Urinary bladder (tissue), 4 donors: ENCODE results near the gene PAPPA2. TPM values are rescaled to one million over a fixed set of nuclear protein-coding genes. Genes with fewer than 3 reads are reported as not detected.

ENCODE experiments used
- DNase-seq: peaks from one replicate; pipeline ENCODE4 v3.0.0-alpha.2; 2015; ENCODE audit errors: extremely low spot score
- H3K27ac ChIP-seq: one replicate; pipeline ENCODE4 v1.5.1; 2013; ENCODE audit warnings: low read depth, mild to moderate bottlenecking, moderate library complexity
- H3K36me3 ChIP-seq: one replicate; pipeline ENCODE4 v1.6.1; 2013; ENCODE audit warnings: mild to moderate bottlenecking, moderate library complexity; ENCODE audit not compliant: insufficient read depth
- H3K4me1 ChIP-seq: one replicate; pipeline ENCODE4 v1.6.1; 2013; ENCODE audit warnings: mild to moderate bottlenecking, moderate library complexity; ENCODE audit not compliant: insufficient read depth
- H3K4me3 ChIP-seq: one replicate; pipeline ENCODE4 v1.5.1; 2013; ENCODE audit warnings: low read depth, low read length
- WGBS: extraction: QIAGEN DNeasy Blood & Tissue Kit; methylation state at CpG from one replicate; pipeline ENCODE4 v1.1.7; 2013; 5-methylcytosine and 5-hydroxymethylcytosine counted together
- polyA plus RNA-seq: library from polyadenylated mRNA; stranded (reverse); fragments of 200-250 nt; gene quantifications from one replicate; pipeline ENCODE4 v1.2.3, GENCODE V29; 2013
- total RNA-seq: library from RNA; depleted of rRNA; stranded (reverse); fragments of >200 nt; gene quantifications from one replicate; pipeline ENCODE4 v1.2.3, GENCODE V29; 2014
- donor health status: healthy with polysubstance abuse.
- donor health status: healthy.

PAPPA2 gene
- total and polyA plus RNA-seq, 2 donors = 0.54 to 4.6 TPM

DNA sequence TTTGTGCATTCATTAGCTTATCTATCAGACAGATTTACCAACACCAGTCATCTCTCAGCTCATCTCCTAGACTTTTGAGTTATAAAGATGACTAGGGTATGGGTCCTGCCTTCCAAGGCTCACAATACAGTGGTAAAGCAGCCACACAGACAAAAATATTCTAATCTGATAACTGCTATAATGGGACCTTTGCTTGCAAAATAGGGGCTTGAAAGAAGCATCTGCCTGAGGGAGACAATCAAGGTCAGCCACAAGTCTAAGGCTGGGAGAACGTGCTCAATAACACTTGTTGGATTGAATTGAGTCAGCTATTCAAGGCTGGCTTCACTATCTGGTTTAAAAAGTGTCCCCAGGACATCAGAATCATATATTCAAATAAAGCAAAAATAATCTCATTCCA lies 1.4 kb upstream of the PAPPA2 start:
- H3K36me3 ChIP-seq = no peaks in the 10 kb centered on the region
- 79% methylated on average over 1 of the region's 1 CpG for WGBS
- no peak for DNase-seq
- H3K27ac ChIP-seq = no peak overlapping the region
- no peaks in the 10 kb centered on the region for H3K4me1 ChIP-seq
- H3K4me3 ChIP-seq = no peak overlapping the region

DNA sequence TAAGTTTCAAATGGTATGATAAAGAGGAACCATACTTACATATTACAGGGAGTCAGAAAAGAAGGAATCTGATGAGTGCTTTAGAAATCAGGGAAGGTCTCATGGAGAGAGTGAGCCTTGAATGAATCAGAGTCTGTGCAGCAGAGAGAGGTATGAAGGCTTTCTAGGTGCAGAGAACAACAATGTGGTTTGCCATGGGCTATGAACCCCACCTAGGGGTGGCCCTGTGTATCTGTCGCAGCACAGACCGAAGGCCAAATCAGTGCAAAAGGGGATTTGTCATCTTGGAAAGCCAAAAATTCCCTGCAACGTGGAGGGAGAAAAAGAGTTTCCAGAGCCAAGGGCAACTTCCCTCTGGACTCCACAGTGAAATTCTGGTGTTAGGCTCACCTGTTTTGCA lies 3.5 kb downstream of the PAPPA2 start:
- 32% methylated on average over 3 of the region's 3 CpGs for WGBS

DNA sequence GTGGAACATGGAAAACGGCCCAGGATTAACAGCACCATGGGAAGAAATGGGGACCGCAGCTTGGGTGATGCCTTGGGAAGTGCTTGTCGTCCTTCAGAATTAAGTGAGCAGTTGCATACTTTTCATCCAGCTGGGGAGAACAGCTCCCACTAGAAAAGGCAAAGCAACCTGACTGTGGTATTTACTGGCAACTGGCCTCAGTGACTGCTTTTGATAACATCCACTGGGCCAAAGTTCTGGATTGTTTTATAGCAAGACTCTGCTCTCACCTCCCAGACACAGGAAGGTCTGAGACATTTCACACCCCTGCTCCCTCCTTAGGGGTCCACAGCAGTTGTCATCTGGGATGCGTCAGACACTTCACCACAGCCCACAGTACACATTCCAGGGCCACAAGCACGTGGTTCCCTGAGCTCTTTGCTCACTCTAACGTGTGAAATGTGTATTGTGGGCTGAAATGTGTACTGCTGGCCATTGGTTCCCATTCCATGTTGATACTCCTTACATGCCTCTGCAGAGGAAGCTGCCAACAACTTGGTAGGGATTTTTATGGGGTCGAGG lies 6.6 kb downstream of the PAPPA2 start:
- no peak for DNase-seq
- no peaks in the 10 kb centered on the region for H3K4me1 ChIP-seq
- H3K27ac ChIP-seq = no peak overlapping the region
- WGBS = 34% methylated on average over 7 of the region's 7 CpGs
- H3K4me3 ChIP-seq = no peak overlapping the region
- H3K36me3 ChIP-seq = no peaks in the 10 kb centered on the region

More for the DNA sequence above, 3.5 kb downstream of the PAPPA2 start:
- no peaks in the 10 kb centered on the region for H3K4me1 ChIP-seq
- H3K4me3 ChIP-seq = no peak overlapping the region
- no peaks in the 10 kb centered on the region for H3K36me3 ChIP-seq
- DNase-seq = no peak
- H3K27ac ChIP-seq = no peak overlapping the region

GRCh38 chr1:176471338-176472121 lies 8.6 kb downstream of the PAPPA2 start:
- Histone ChIP-seq H3K4me3 (no peak overlapping the region), H3K36me3 (no peaks in the 10 kb centered on the region), H3K27ac (no peak overlapping the region), H3K4me1 (no peaks in the 10 kb centered on the region)
- no peak for DNase-seq
- WGBS = 71% methylated on average over 5 of the region's 5 CpGs

DNA sequence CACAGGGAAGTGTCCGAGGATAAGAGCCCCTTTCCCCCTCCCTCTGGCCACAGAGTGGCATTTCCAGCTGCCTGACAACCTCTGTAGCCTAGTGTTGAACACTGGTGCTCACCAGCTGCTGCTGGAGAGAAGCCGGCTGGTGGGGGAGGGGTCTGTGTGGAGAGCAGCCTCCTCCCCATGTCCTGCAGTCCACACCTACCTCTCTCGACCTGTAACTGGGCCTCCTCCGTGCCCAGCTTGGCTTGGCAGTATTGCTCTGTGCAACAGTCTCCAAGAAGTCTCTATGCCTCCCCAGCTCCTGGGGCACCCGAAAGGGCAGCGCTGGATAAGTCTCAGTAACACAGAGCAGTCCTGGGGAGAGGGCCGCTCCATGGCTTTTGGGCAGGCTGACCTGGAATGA lies 17.0 kb downstream of the PAPPA2 start:
- Histone ChIP-seq H3K4me1 (no peaks in the 10 kb centered on the region), H3K36me3 (no peaks in the 10 kb centered on the region), H3K4me3 (no peak overlapping the region), H3K27ac (no peak overlapping the region)
- 38% methylated on average over 7 of the region's 7 CpGs for WGBS
- no peak for DNase-seq

GRCh38 chr1:176480750-176481149 lies 17.8 kb downstream of the PAPPA2 start:
- WGBS = 79% methylated on average over 9 of the region's 9 CpGs
- Histone ChIP-seq H3K4me3 (no peak overlapping the region), H3K36me3 (no peaks in the 10 kb centered on the region), H3K4me1 (no peaks in the 10 kb centered on the region), H3K27ac (no peak overlapping the region)
- DNase-seq = no peak

DNA sequence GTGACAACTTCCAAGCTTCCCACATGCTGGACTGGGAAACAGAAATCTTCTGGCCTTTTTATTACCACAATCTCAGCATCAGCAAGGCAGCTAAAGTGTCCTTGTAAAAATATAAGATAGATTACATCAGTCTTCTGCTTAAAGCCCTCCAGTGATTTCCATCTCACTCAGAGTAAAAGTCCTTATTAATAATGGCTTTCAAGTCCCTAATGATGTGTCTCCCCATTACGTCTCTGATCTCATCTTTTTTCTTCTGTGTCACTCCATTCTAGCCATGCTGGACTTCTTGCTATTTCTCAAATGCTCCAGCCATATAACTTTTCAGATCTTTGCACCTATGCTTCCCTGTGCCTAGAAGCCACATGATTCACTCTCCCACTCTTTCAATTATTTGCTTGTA lies 22.1 kb downstream of the PAPPA2 start:
- Histone ChIP-seq H3K36me3 (no peaks in the 10 kb centered on the region), H3K4me1 (no peaks in the 10 kb centered on the region), H3K4me3 (no peak overlapping the region), H3K27ac (no peak overlapping the region)
- 34% methylated on average over 1 of the region's 1 CpG for WGBS
- DNase-seq = no peak

DNA sequence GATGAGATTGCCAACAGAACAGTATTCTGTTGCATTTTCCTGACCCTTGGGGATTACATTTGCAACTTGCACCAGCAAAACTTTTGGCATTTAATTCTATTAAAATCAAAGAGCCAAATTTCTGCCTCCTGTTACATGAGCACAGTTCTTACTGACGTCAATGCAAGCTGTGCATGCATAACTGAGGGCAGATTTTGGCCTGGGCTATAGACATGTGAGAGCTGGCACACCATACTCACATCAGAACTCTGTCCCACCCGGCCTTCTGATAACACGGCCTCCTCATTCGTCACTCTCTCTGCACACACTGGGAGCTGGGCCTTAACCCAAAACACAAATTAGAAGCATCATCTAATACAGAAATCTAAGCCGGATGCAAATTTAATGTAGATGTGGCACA lies 31.5 kb downstream of the PAPPA2 start:
- no peak overlapping the region for H3K27ac ChIP-seq
- H3K4me3 ChIP-seq = no peak overlapping the region
- DNase-seq = no peak
- WGBS = 49% methylated on average over 5 of the region's 5 CpGs
- no peaks in the 10 kb centered on the region for H3K36me3 ChIP-seq
- no peaks in the 10 kb centered on the region for H3K4me1 ChIP-seq

- no peaks in the 10 kb centered on the region for H3K36me3 ChIP-seq
- no peaks in the 10 kb centered on the region for H3K4me1 ChIP-seq
- no peak overlapping the region for H3K27ac ChIP-seq
- WGBS = 72% methylated on average over 1 of the region's 1 CpG
- DNase-seq = no peak
- no peak overlapping the region for H3K4me3 ChIP-seq
Observed at GRCh38 chr1:176499671-176500070, 36.7 kb downstream of the PAPPA2 start.

DNA sequence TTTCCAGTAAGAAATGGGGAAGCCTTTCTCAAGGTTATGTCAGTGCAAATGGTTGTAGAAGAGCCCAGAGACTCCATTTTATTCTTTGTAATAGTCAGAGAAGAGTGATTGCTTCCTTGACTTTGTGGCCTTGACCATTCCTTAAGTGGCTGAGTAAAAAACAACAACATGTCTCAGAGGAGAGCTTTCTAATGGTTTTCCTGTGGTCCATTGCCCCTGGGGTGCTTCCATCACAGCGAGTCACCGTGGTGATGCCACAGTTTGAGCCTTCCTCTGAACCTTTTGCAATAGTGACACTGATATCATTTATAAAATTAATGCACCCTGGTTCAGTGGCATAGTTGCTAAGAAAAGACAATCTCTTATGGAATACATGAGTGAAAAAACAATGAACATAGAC lies 38.6 kb downstream of the PAPPA2 start:
- Histone ChIP-seq H3K4me3 (no peak overlapping the region), H3K4me1 (no peaks in the 10 kb centered on the region), H3K36me3 (no peaks in the 10 kb centered on the region), H3K27ac (no peak overlapping the region)
- no peak for DNase-seq
- WGBS = 60% methylated on average over 2 of the region's 2 CpGs

GRCh38 chr1:176504848-176505553 lies 42.0 kb downstream of the PAPPA2 start:
- H3K36me3 ChIP-seq = no peaks in the 10 kb centered on the region
- no peaks in the 10 kb centered on the region for H3K4me1 ChIP-seq
- DNase-seq = no peak
- WGBS = 60% methylated on average over 5 of the region's 5 CpGs
- H3K27ac ChIP-seq = no peak overlapping the region
- no peak overlapping the region for H3K4me3 ChIP-seq

- H3K4me1 ChIP-seq = no peaks in the 10 kb centered on the region
- no peak overlapping the region for H3K27ac ChIP-seq
- no peak for DNase-seq
- H3K4me3 ChIP-seq = no peak overlapping the region
- H3K36me3 ChIP-seq = no peaks in the 10 kb centered on the region
Observed at GRCh38 chr1:176512966-176513365, 50.0 kb downstream of the PAPPA2 start.

- WGBS = 55% methylated on average over 3 of the region's 3 CpGs
- Histone ChIP-seq H3K27ac (no peak overlapping the region), H3K4me1 (no peaks in the 10 kb centered on the region), H3K4me3 (no peak overlapping the region), H3K36me3 (no peaks in the 10 kb centered on the region)
- DNase-seq = no peak
Observed at GRCh38 chr1:176515310-176515709, 52.3 kb downstream of the PAPPA2 start.

- no peak overlapping the region for H3K27ac ChIP-seq
- no peaks in the 10 kb centered on the region for H3K36me3 ChIP-seq
- no peak overlapping the region for H3K4me3 ChIP-seq
- 39% methylated on average over 4 of the region's 4 CpGs for WGBS
- no peak for DNase-seq
- no peaks in the 10 kb centered on the region for H3K4me1 ChIP-seq
Observed at GRCh38 chr1:176517484-176517883, 54.5 kb downstream of the PAPPA2 start.
